Endothelial cell (in vitro differentiated cells): ENCODE results near the gene JOSD2. TPM values are rescaled to one million over a fixed set of nuclear protein-coding genes. Genes with fewer than 3 reads are reported as not detected.

Experiments
- DNase-seq: peaks from one replicate; pipeline ENCODE4 v3.0.0; 2021; ENCODE audit warnings: low spot score
- H3K27ac Mint-ChIP-seq: one replicate; pipeline ENCODE4 v1.8.0; 2021; ENCODE audit warnings: mixed read lengths, inconsistent platforms; ENCODE audit not compliant: unreplicated experiment
- H3K27me3 Mint-ChIP-seq: one replicate; pipeline ENCODE4 v1.8.0; 2021; ENCODE audit warnings: mild to moderate bottlenecking, moderate library complexity, mixed read lengths, inconsistent platforms; ENCODE audit not compliant: unreplicated experiment
- H3K36me3 Mint-ChIP-seq: one replicate; pipeline ENCODE4 v1.8.0; 2021; ENCODE audit warnings: mild to moderate bottlenecking, low read depth, mixed read lengths, inconsistent platforms; ENCODE audit not compliant: unreplicated experiment
- H3K4me1 Mint-ChIP-seq: one replicate; pipeline ENCODE4 v1.8.0; 2021; ENCODE audit warnings: mild to moderate bottlenecking, mixed read lengths, inconsistent platforms; ENCODE audit not compliant: unreplicated experiment
- H3K4me3 Mint-ChIP-seq: one replicate; pipeline ENCODE4 v1.8.0; 2021; ENCODE audit warnings: mild to moderate bottlenecking, mixed read lengths, inconsistent platforms; ENCODE audit not compliant: unreplicated experiment
- H3K9me3 Mint-ChIP-seq: one replicate; pipeline ENCODE4 v1.8.0; 2021; ENCODE audit warnings: mixed read lengths, inconsistent platforms; ENCODE audit not compliant: unreplicated experiment
- total RNA-seq: library from RNA; stranded (reverse); fragmentation: NEBNext Ultra II Directional; extraction: Animal tissue kit (Norgen Biotek cat#: 25700); gene quantifications from one replicate; pipeline ENCODE4 v1.2.1, GENCODE V29; 2021; ENCODE audit not compliant: unreplicated experiment
- TF ChIP-seq, protein P1 (sequence below): fragments of 200-600 bp; sonication (generic); IDR thresholded peaks from one replicate; pipeline ENCODE4 v1.5.0; 2021; ENCODE audit warnings: antibody characterized with exemption; ENCODE audit not compliant: unreplicated experiment

The JOSD2 gene
- total RNA-seq, 1 donor from 2014 or later: 0.46 TPM

- no peak for DNase-seq
- Mint-ChIP-seq H3K27me3 (peaks cover 21% of the 10 kb centered on the region), H3K9me3 (peaks cover 48% of the 10 kb centered on the region), H3K36me3 (peaks cover 35% of the 10 kb centered on the region), H3K4me3 (no peak overlapping the region), H3K4me1 (no peaks in the 10 kb centered on the region), H3K27ac (no peak overlapping the region)
- TF ChIP-seq, protein P1, sequence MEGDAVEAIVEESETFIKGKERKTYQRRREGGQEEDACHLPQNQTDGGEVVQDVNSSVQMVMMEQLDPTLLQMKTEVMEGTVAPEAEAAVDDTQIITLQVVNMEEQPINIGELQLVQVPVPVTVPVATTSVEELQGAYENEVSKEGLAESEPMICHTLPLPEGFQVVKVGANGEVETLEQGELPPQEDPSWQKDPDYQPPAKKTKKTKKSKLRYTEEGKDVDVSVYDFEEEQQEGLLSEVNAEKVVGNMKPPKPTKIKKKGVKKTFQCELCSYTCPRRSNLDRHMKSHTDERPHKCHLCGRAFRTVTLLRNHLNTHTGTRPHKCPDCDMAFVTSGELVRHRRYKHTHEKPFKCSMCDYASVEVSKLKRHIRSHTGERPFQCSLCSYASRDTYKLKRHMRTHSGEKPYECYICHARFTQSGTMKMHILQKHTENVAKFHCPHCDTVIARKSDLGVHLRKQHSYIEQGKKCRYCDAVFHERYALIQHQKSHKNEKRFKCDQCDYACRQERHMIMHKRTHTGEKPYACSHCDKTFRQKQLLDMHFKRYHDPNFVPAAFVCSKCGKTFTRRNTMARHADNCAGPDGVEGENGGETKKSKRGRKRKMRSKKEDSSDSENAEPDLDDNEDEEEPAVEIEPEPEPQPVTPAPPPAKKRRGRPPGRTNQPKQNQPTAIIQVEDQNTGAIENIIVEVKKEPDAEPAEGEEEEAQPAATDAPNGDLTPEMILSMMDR: peak; percentile 34
Measured at GRCh38 chr19:50486823-50487515, 24.0 kb downstream of the JOSD2 start.

DNA sequence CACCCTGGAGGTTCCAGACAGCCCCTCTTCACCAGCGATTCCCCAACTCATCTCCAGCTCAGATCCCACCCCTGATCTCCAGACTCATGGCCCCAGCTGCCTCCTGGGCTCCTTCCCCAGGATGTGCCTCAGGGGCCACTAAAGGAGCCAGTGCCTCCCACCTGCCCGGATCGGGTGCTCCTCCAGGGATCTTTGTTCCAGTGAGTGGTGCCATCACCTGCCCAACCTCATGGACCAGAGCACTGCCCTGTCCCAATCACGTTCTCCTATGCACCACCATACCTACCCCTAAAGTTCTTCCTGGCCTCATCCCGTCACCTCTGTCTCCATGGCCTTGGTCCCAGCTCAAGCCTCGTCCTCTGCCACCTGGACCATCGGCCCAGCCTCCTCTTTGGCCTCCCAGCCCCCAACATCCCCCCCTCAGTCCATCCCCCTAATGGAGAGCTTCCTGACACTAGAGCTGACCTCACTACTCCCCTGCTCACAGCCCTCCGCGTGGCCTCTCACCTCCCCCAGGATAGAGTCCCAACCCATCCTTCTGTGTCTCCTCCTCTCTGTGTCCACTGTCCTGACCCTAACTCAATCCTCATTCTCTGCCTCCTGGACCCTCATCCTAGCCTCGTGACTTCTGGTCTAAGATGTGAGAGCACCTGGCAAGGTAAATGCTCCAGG lies 25.6 kb downstream of the JOSD2 start:
- no peaks in the 10 kb centered on the region for H3K4me1 Mint-ChIP-seq
- peaks cover 39% of the 10 kb centered on the region for H3K9me3 Mint-ChIP-seq
- H3K4me3 Mint-ChIP-seq: peak overlapping the region; percentile 51
- no peak for DNase-seq
- peaks cover 16% of the 10 kb centered on the region for H3K27me3 Mint-ChIP-seq
- H3K27ac Mint-ChIP-seq: no peak overlapping the region
- peaks cover 22% of the 10 kb centered on the region for H3K36me3 Mint-ChIP-seq
- TF ChIP-seq, protein P1: no peak

DNA sequence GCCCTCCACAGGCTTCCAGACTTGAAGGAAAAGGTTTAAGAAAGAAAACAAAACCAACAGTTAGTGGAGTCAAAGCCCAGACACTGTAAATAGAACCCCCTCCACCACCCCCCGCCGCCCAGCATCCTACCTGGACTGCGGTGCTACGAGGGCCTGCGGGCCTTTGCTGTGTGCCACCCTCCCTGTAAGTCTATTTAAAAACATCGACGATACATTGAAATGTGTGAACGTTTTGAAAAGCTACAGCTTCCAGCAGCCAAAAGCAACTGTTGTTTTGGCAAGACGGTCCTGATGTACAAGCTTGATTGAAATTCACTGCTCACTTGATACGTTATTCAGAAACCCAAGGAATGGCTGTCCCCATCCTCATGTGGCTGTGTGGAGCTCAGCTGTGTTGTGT lies 28.1 kb downstream of the JOSD2 start:
- Mint-ChIP-seq H3K36me3 (peaks cover 24% of the 10 kb centered on the region), H3K4me3 (peak overlapping the region; percentile 2), H3K9me3 (peaks cover 35% of the 10 kb centered on the region), H3K27ac (no peak overlapping the region), H3K27me3 (peaks cover 13% of the 10 kb centered on the region), H3K4me1 (no peaks in the 10 kb centered on the region)
- TF ChIP-seq, protein P1: no peak
- DNase-seq: no peak

DNA sequence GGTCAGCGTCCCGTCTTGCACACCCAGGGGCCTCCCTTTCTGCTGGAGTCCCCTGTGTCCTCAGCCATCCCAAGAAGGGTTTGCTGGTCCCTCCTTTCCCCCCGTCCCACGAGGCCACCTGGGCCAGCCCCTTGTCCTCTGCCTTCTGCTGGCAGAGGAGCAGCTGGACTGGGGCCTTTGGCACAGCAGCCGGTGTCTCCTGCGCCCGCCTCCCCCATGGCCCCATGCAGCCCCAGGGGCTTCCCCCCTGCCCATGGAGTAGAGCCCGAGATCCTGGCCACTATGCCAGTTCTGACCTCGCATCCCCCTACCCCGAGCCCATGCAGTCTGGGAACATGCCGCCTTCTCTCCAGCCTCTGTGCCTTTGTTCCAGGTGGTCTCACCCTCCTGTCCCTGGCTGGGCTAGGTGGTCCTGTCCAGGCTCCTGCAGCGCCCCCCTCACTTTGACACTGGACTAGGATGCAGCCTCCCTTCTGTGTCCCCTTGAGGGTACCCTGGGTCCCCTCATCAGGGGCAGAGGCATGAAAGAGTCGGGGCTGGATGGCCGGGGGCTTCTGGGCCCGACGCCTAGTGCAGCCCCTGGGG lies 28.6 kb downstream of the JOSD2 start:
- Mint-ChIP-seq H3K27me3 (peaks cover 18% of the 10 kb centered on the region), H3K4me1 (no peaks in the 10 kb centered on the region), H3K27ac (no peak overlapping the region), H3K4me3 (no peak overlapping the region), H3K9me3 (peaks cover 41% of the 10 kb centered on the region), H3K36me3 (peaks cover 29% of the 10 kb centered on the region)
- TF ChIP-seq, protein P1: no peak
- DNase-seq: no peak
